Left forelimb (tissue), 1 donor: ENCODE measurements around the gene ZNF737.
"Not testable (repeated sequence)": the region's sequence is repeated elsewhere in the genome, so short reads cannot be mapped to it uniquely, and the experiment has no call there.

Experiments
- DNase-seq: peaks from one replicate; pipeline ENCODE4 v3.0.0-alpha.2; 2018; ENCODE audit warnings: low spot score

Gene ZNF737

DNA sequence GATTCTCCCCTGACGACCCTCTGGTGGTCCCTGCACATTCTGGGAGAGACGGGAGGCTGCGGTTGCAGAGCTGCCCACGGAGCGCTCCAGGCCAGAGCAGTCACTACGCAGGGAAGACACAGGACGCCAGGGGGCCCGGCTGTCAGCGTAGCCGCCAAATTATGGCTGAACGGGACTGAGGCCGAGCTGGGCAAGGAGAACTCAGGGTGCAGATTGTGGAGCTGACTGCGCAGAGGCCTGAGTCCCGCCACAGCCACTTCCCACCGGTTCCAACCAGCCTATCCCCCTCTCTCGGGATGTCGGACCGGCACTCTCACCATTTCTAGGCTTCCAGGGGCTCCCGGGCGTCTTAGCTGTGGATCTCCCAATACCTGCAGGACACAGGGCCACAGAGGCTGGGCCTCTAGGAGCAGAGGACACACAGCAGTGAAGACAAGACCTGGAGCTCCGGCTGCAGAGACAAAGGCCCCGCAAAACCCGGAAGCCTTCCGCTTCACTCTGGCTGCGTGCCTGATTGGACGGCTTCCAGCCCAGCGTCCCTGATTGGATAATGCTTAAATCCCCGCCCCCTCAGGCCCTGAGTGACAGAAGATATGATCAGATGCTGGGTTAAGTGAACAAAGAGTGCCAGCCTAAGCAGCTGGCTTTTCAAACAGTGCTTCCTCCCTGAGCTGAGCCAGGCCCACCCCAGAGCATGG, at the start of gene ZNF737:
ZNF737 (minus strand) TSS at position 461 of the 698 bp plus-strand sequence; CDS start at position 320, 141 bp downstream.
- DNase-seq, result peak; percentile 93

DNA sequence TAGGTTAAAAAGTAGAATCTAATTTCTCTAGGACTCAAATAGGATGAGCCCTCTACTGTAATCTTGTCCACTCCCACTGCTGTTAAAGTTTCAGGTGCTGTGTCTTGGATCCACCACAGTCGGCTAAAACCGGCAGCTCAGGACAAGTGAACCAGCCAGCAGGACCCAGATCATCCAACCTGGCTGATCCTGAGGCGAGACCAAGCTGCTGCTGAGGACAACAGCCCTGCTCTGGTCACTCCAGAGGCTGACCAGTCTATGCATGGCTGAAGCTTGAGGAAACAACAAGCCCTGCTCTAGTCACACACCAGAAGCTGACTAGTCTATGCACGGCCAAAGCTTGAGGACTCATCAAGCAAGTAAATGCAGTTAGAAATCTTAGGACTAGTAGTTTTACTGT, 49.4 kb upstream of the ZNF737 start:
- DNase-seq, result not testable (repeated sequence)

- DNase-seq, result no peak
Measured at GRCh38 chr19:20612711-20613316, 47.2 kb upstream of the ZNF737 start.

GRCh38 chr19:20611866-20612265, 46.3 kb upstream of the ZNF737 start:
- DNase-seq, result no peak

DNA sequence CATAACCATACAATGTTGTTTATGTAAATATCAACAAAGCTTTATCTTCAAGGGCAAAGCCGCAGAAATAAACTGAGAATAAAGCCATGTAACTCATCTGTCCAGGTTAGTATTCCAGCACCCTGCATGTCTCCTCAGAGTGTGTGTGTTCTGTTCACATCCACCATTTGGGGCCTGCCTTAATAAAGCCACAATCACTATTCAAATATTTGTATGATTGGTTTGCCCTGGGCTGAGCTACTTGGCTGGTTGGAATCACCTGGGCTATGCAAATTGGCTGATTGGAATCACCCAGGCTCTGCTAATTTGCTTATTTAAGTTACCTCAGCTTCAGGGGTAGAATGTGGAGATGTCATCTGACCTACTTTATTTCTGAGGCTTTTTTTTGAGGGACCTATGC, 42.4 kb upstream of the ZNF737 start:
- no peak for DNase-seq

GRCh38 chr19:20558571-20558970, 7.0 kb downstream of the ZNF737 start:
- no peak for DNase-seq

DNA sequence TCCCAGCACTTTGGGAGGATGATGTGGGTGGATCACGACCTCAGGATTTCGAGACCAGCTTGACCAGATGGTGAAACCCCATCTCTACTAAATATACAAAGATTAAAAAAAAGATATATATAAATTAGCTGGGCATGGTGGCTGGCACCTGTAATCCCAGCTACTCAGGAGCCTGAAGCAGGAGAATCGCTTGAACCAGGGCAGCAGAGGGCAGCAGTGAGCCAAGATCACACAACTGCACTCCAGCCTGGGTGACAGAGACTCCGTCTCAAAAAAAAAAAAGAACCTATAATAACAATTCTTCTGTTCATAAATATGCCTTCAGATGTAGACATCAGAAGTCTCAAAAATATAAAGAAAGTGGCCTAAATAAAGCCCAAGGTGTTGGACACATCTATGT, 7.6 kb downstream of the ZNF737 start:
- DNase-seq, result no peak

- DNase-seq, result not testable (repeated sequence)
Measured at GRCh38 chr19:20544667-20545333, 20.8 kb downstream of the ZNF737 start.

GRCh38 chr19:20530303-20530702, 35.3 kb downstream of the ZNF737 start:
- DNase-seq, result not testable (repeated sequence)

- DNase-seq, result no peak
Measured at GRCh38 chr19:20513189-20513904, 52.2 kb downstream of the ZNF737 start.

DNA sequence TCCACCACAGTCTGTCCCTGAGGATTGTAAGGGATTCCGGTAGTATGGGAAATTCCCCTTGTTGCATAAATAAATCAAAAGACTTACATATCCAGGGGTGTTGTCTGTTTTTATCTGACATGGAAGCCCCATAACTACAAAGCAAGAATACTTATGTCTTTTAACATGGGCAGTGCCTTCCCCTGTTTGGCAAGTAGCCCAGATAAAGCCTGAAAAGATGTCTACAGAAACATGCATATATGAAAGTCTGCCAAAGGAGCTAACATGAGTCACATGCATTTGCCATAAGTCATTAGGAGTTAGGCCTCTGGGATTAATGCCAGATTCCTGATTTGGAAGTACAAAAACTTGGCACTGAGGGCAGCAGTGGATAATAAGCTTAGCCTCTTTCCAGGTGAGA, 62.1 kb downstream of the ZNF737 start:
- DNase-seq, result no peak
